ENCODE measurements around the gene CRELD1. TPM values are rescaled to one million over a fixed set of nuclear protein-coding genes. Genes with fewer than 3 reads are reported as not detected.
A peak's percentile ranks its signal among the peaks of the same experiment; 100 is the strongest.

The CRELD1 gene
- total and polyA plus RNA-seq, 2 of the 13 experiments (the other 11 are each of a cell fraction or from before 2014, with no cell fraction given): 27.1 to 61.9 TPM

DNA sequence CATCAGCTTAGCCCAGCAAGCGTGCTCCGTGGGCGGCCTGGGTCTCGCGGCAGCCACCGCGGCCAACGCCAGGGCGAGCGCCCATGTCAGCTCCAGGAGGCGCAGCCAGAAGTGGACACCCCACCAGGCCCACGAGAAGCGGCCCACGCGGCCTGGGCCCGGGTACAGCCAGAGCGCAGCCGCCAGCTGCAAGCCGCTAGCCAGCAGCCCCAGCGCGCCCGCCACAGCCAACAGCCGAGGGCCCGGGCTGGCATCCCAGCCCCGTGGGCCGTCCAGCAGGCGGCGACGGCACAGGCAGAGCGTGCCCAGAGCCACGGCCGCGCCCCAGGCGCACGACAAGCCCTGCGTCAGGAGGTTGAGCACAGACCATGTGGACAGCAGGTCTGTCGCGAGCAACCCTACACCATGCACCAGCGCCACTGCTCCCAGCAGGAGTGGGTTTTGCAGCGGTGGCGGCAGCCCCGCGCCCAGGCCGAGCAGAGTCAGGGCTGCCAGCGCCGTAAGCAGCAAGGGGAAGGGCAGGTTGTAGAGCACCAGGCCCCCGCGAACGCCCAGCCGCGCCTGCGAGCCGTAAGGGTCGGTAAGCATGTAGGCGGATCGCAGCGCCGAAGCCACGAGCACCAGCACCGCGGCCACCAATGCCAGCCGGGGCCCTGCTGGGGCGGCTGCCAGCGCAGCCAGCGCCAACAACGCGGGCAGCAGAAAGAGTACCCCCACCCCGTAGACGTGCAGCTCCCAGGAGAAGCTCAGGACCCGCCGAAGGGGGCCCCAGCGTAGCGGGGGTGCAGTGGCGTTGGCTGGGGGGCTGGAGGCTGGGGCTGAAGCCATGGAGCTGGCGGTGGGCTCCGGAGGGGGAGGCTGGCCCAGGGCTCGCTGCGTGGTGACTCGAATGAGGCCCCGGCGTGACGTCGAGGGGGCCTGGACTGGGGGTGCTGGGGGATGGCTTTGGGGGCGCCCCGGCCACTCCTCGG lies 13.7 kb downstream of the CRELD1 start (continued):
- TF ChIP-seq, protein P1, sequence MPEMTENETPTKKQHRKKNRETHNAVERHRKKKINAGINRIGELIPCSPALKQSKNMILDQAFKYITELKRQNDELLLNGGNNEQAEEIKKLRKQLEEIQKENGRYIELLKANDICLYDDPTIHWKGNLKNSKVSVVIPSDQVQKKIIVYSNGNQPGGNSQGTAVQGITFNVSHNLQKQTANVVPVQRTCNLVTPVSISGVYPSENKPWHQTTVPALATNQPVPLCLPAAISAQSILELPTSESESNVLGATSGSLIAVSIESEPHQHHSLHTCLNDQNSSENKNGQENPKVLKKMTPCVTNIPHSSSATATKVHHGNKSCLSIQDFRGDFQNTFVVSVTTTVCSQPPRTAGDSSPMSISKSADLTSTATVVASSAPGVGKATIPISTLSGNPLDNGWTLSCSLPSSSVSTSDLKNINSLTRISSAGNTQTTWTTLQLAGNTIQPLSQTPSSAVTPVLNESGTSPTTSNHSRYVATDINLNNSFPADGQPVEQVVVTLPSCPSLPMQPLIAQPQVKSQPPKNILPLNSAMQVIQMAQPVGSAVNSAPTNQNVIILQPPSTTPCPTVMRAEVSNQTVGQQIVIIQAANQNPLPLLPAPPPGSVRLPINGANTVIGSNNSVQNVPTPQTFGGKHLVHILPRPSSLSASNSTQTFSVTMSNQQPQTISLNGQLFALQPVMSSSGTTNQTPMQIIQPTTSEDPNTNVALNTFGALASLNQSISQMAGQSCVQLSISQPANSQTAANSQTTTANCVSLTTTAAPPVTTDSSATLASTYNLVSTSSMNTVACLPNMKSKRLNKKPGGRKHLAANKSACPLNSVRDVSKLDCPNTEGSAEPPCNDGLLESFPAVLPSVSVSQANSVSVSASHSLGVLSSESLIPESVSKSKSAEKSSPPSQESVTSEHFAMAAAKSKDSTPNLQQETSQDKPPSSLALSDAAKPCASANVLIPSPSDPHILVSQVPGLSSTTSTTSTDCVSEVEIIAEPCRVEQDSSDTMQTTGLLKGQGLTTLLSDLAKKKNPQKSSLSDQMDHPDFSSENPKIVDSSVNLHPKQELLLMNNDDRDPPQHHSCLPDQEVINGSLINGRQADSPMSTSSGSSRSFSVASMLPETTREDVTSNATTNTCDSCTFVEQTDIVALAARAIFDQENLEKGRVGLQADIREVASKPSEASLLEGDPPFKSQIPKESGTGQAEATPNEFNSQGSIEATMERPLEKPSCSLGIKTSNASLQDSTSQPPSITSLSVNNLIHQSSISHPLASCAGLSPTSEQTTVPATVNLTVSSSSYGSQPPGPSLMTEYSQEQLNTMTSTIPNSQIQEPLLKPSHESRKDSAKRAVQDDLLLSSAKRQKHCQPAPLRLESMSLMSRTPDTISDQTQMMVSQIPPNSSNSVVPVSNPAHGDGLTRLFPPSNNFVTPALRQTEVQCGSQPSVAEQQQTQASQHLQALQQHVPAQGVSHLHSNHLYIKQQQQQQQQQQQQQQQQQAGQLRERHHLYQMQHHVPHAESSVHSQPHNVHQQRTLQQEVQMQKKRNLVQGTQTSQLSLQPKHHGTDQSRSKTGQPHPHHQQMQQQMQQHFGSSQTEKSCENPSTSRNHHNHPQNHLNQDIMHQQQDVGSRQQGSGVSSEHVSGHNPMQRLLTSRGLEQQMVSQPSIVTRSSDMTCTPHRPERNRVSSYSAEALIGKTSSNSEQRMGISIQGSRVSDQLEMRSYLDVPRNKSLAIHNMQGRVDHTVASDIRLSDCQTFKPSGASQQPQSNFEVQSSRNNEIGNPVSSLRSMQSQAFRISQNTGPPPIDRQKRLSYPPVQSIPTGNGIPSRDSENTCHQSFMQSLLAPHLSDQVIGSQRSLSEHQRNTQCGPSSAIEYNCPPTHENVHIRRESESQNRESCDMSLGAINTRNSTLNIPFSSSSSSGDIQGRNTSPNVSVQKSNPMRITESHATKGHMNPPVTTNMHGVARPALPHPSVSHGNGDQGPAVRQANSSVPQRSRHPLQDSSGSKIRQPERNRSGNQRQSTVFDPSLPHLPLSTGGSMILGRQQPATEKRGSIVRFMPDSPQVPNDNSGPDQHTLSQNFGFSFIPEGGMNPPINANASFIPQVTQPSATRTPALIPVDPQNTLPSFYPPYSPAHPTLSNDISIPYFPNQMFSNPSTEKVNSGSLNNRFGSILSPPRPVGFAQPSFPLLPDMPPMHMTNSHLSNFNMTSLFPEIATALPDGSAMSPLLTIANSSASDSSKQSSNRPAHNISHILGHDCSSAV (CRISPR knock-in tag; IDR thresholded peaks at IDR 0.05; ENCODE audit: borderline replicate concordance): 0 out of 2 replicates have a peak, but pooled peaks have one; percentile 47
- TF ChIP-seq IRX3 (CRISPR knock-in tag; IDR thresholded peaks at IDR 0.05; ENCODE audit: borderline replicate concordance, low read depth) (peak; percentile 77; the same call in 1 of the 2 replicates), ZNF274 (CRISPR knock-in tag; IDR thresholded peaks at IDR 0.05) (peak; percentile 92), HOXA5 (CRISPR knock-in tag; IDR thresholded peaks at IDR 0.05) (peak; percentile 90), ZNF350 (CRISPR knock-in tag; IDR thresholded peaks at IDR 0.05; ENCODE audit: borderline replicate concordance, low read depth) (no peak), MAZ (IDR thresholded peaks at IDR 0.05; ENCODE audit: borderline replicate concordance, low read depth, low read length) (no peak), MAZ (CRISPR knock-in tag; IDR thresholded peaks at IDR 0.05; ENCODE audit: low read depth) (peak; percentile 66), ZNF672 (CRISPR knock-in tag; IDR thresholded peaks at IDR 0.05) (no peak), ZNF775 (CRISPR knock-in tag; IDR thresholded peaks at IDR 0.05; ENCODE audit: borderline replicate concordance) (0 out of 2 replicates have a peak, but pooled peaks have one; percentile 73)
